H1 (cell line): ENCODE measurements around the gene TNNC1. TPM values are rescaled to one million over a fixed set of nuclear protein-coding genes. Genes with fewer than 3 reads are reported as not detected.

Experiments
- CTCF ChIA-PET: fragments of 300-600 bp; sonication (Branson Sonifier 250); formaldehyde crosslinking; loops from one replicate; lab custom pipeline; 2021; ENCODE audit not compliant: partially characterized antibody; lab: Charles Lee
- POLR2A ChIA-PET: fragments of 300-600 bp; sonication (Branson Sonifier 250); formaldehyde crosslinking; loops from one replicate; lab custom pipeline; 2021; ENCODE audit warnings: inconsistent platforms; ENCODE audit not compliant: partially characterized antibody; lab: Charles Lee
- DNase-seq, 2 experiments: peaks; one replicate each; pipeline versions ENCODE4 v3.0.0 to v3.0.0-alpha.2; 2010 to 2022; ENCODE audit warnings: low spot score in 2 of 2, low read depth in 1 of 2, mixed read lengths in 1 of 2
- FAIRE-seq: peaks from 2 replicates; lab custom pipeline; 2011; peaks lifted over from hg19 to GRCh38; lab: Jason Lieb, UNC
- H2AFZ ChIP-seq: 2 replicates; pipeline ENCODE4 v1.8.1; 2012; ENCODE audit warnings: low read length, inconsistent platforms
- H2AK5ac ChIP-seq: 2 replicates; pipeline ENCODE4 v1.6.1; 2013; ENCODE audit warnings: low read depth, low read length
- H2BK120ac ChIP-seq: replicated peaks from 2 replicates; pipeline ENCODE3; 2013; ENCODE audit warnings: low read depth, low read length, inconsistent platforms
- H2BK12ac ChIP-seq: 2 replicates; pipeline ENCODE4 v1.6.1; 2013; ENCODE audit warnings: low read depth, low read length
- H2BK15ac ChIP-seq: 2 replicates; pipeline ENCODE4 v1.6.1; 2013; ENCODE audit warnings: low read length
- H2BK20ac ChIP-seq: 2 replicates; pipeline ENCODE4 v1.6.1; 2013; ENCODE audit warnings: low read length
- H2BK5ac ChIP-seq: 2 replicates; pipeline ENCODE4 v1.6.1; 2013; ENCODE audit warnings: low read depth, low read length
- H3K14ac ChIP-seq: 2 replicates; pipeline ENCODE4 v1.6.1; 2013; ENCODE audit warnings: inconsistent platforms; ENCODE audit not compliant: insufficient read length
- H3K18ac ChIP-seq: 2 replicates; pipeline ENCODE4 v1.6.1; 2013; ENCODE audit warnings: low read length; ENCODE audit errors: extremely low read depth
- H3K23ac ChIP-seq: 2 replicates; pipeline ENCODE4 v1.6.1; 2013; ENCODE audit warnings: inconsistent platforms; ENCODE audit not compliant: insufficient read length
- H3K23me2 ChIP-seq: 2 replicates; pipeline ENCODE4 v1.6.1; 2013; ENCODE audit warnings: low read depth, low read length
- H3K27ac ChIP-seq: 2 replicates; pipeline ENCODE4 v1.6.1; 2011; ENCODE audit warnings: low read depth, low read length, inconsistent platforms
- H3K27me3 ChIP-seq, 4 experiments: replicated peaks in 1 of 4; 1 replicate in 1 of 4; 2 replicates in 3 of 4; pipeline versions ENCODE4 v1.6.1 to v1.8.1; 2011 to 2013; ENCODE audit warnings: low read length in 3 of 4, mild to moderate bottlenecking in 3 of 4, inconsistent platforms in 2 of 4, mixed read lengths in 2 of 4, moderate library complexity in 1 of 4; ENCODE audit not compliant: control insufficient read depth in 3 of 4, insufficient read depth in 3 of 4; ENCODE audit errors: extremely low read depth in 1 of 4
- H3K36me3 ChIP-seq, 4 experiments: 2 replicates each; pipeline versions ENCODE4 v1.6.1 to v1.8.1; 2011 to 2013; ENCODE audit warnings: mild to moderate bottlenecking in 4 of 4, low read length in 3 of 4, moderate library complexity in 2 of 4, control low read depth in 1 of 4, inconsistent platforms in 1 of 4; ENCODE audit not compliant: insufficient read depth in 4 of 4, control insufficient read depth in 2 of 4
- H3K4ac ChIP-seq: replicated peaks from 2 replicates; pipeline ENCODE3; 2013; ENCODE audit warnings: low read length, low read depth, mixed read lengths, inconsistent platforms; ENCODE audit not compliant: insufficient read length
- H3K4me1 ChIP-seq, 4 experiments: replicated peaks in 1 of 4; 1 replicate in 1 of 4; 2 replicates in 3 of 4; pipeline versions ENCODE4 v1.6.1 to v1.8.1; 2011 to 2013; ENCODE audit warnings: low read length in 3 of 4, inconsistent platforms in 2 of 4, mixed read lengths in 1 of 4; ENCODE audit not compliant: insufficient read depth in 4 of 4, control insufficient read depth in 3 of 4
- H3K4me2 ChIP-seq, 2 experiments: 2 replicates each; pipeline versions ENCODE4 v1.6.1 to v1.8.1; 2011 to 2013; ENCODE audit warnings: low read depth in 2 of 2, low read length in 2 of 2, control low read depth in 1 of 2, inconsistent platforms in 1 of 2, mild to moderate bottlenecking in 1 of 2; ENCODE audit not compliant: insufficient read depth in 1 of 2
- H3K4me3 ChIP-seq, 4 experiments: fragments of 200-600, 300-600 bp in 1 of 4; sonication (generic), shearing (Covaris generic), sonication (Bioruptor Twin) in 1 of 4; 2 replicates each; pipeline versions ENCODE4 v1.5.1 to v1.8.1; 2011 to 2016; ENCODE audit warnings: low read length in 4 of 4, low read depth in 3 of 4, control low read depth in 2 of 4, inconsistent platforms in 2 of 4, mild to moderate bottlenecking in 2 of 4, mixed read lengths in 1 of 4, moderate library complexity in 1 of 4; ENCODE audit not compliant: insufficient read depth in 2 of 4; ENCODE audit errors: extremely low read depth in 1 of 4
- H3K56ac ChIP-seq: replicated peaks from 2 replicates; pipeline ENCODE3; 2013; ENCODE audit warnings: low read depth, mild to moderate bottlenecking, mixed read lengths, low read length, inconsistent platforms; ENCODE audit not compliant: insufficient read length
- H3K79me1 ChIP-seq: 2 replicates; pipeline ENCODE4 v1.6.1; 2013; ENCODE audit warnings: low read depth, low read length, control low read depth
- H3K79me2 ChIP-seq, 2 experiments: 2 replicates each; pipeline versions ENCODE4 v1.6.1 to v1.8.1; 2012 to 2013; ENCODE audit warnings: low read length in 2 of 2, mild to moderate bottlenecking in 2 of 2, inconsistent platforms in 1 of 2; ENCODE audit not compliant: insufficient read depth in 2 of 2, control insufficient read depth in 1 of 2
- H3K9ac ChIP-seq, 4 experiments: replicated peaks in 1 of 4; 1 replicate in 1 of 4; 2 replicates in 3 of 4; pipeline versions ENCODE4 v1.6.1 to v1.8.1; 2011 to 2013; ENCODE audit warnings: low read depth in 3 of 4, low read length in 3 of 4, control low read depth in 2 of 4, mild to moderate bottlenecking in 2 of 4, moderate library complexity in 2 of 4, inconsistent platforms in 1 of 4; ENCODE audit errors: extremely low read depth in 1 of 4
- H3K9me3 ChIP-seq, 2 experiments: 2 replicates each; pipeline versions ENCODE4 v1.6.1 to v1.8.1; 2012 to 2013; ENCODE audit warnings: mild to moderate bottlenecking in 2 of 2, moderate library complexity in 2 of 2, control low read depth in 1 of 2, inconsistent platforms in 1 of 2, low read depth in 1 of 2, low read length in 1 of 2, mixed read lengths in 1 of 2; ENCODE audit not compliant: insufficient read depth in 2 of 2
- H4K20me1 ChIP-seq, 2 experiments: replicated peaks in 1 of 2; 2 replicates each; pipeline versions ENCODE3 to v1.8.1; 2011 to 2013; ENCODE audit warnings: inconsistent platforms in 2 of 2, low read length in 2 of 2, mild to moderate bottlenecking in 1 of 2; ENCODE audit not compliant: insufficient read depth in 2 of 2, control insufficient read depth in 1 of 2
- H4K5ac ChIP-seq: 2 replicates; pipeline ENCODE4 v1.6.1; 2013; ENCODE audit warnings: low read length, low read depth, mixed read lengths, inconsistent platforms; ENCODE audit not compliant: insufficient read length
- H4K8ac ChIP-seq: 2 replicates; pipeline ENCODE4 v1.8.0; 2013; ENCODE audit warnings: mild to moderate bottlenecking, moderate library complexity, low read length, inconsistent platforms; ENCODE audit not compliant: insufficient read depth; ENCODE audit errors: extremely low read depth
- H4K91ac ChIP-seq: replicated peaks from 2 replicates; pipeline ENCODE3; 2013; ENCODE audit warnings: low read length, mixed read lengths, inconsistent platforms; ENCODE audit not compliant: insufficient read length
- ASH2L ChIP-seq: fragments of 200-600, 300-600 bp; sonication (generic); IDR thresholded peaks from one replicate; pipeline ENCODE4 v1.7.1; 2017; ENCODE audit warnings: low read length
- ATF2 ChIP-seq: IDR thresholded peaks from 2 replicates; pipeline ENCODE4 v1.6.1; 2012; ENCODE audit warnings: low read length, inconsistent platforms
- WGBS, 2 experiments: shearing (Covaris generic) in 1 of 2; methylation state at CpG; one replicate each; pipeline versions ENCODE4 v1.1.6 to v1.1.7; 2013 to 2015; ENCODE audit warnings: low lambda C conversion rate in 2 of 2, mixed read lengths in 2 of 2, inconsistent platforms in 1 of 2, low coverage in 1 of 2, missing lambda C conversion rate in 1 of 2; ENCODE audit not compliant: insufficient replicate concordance in 2 of 2, insufficient coverage in 1 of 2, insufficient read length in 1 of 2; ENCODE audit errors: extremely low coverage in 1 of 2, missing lambda C conversion rate in 1 of 2; 5-methylcytosine and 5-hydroxymethylcytosine counted together
- polyA plus RNA-seq, 7 experiments: library from polyadenylated mRNA; depleted of rRNA in 3 of 7; stranded (reverse) in 5 of 7; unstranded in 2 of 7; fragments of >200 nt in 5 of 7; fragments of 200-250 nt in 2 of 7; gene quantifications; 1 replicate in 5 of 7; 2 replicates in 1 of 7; 4 replicates in 1 of 7; pipeline versions ENCODE4 v1.2.1 to v1.2.3, GENCODE V29; 2011 to 2013; ENCODE audit warnings: missing spikeins in 2 of 7, mixed read lengths in 2 of 7
- total RNA-seq: library from RNA; stranded (reverse); fragmentation: NEBNext Ultra II Directional; extraction: Animal tissue kit (Norgen Biotek cat#: 25700); gene quantifications from 2 replicates; pipeline ENCODE4 v1.2.1, GENCODE V29; 2021

TNNC1 gene
- total and polyA plus RNA-seq, 2 of the 8 experiments (the other 6 are each of a cell fraction or from before 2014, with no cell fraction given), result 5.8 to 16.4 TPM

GRCh38 chr3:52404391-52404790 is 49.5 kb downstream of the TNNC1 start:
- no peak overlapping the region for H3K27ac ChIP-seq
- H3K9me3 ChIP-seq, result no peaks in the 10 kb centered on the region
- no peak overlapping the region for H3K9ac ChIP-seq
- no peak overlapping the region for H3K14ac ChIP-seq
- H3K23me2 ChIP-seq, result peaks cover 3% of the 10 kb centered on the region; the same call in 1 of the 2 replicates
- FAIRE-seq (no peak), DNase-seq (no peak)
- no peak overlapping the region for H4K8ac ChIP-seq
- no peak overlapping the region for H3K18ac ChIP-seq
- no peak overlapping the region for H2BK15ac ChIP-seq
- no peaks in the 10 kb centered on the region for H3K27me3 ChIP-seq
- ChIA-PET POLR2A (interaction anchor here (5.0 kb wide), 1 partner anchor 10 kb away, joined by 23 read pairs; no protein-coding TSS in a partner anchor), CTCF (interaction anchor here (1.7 to 11.1 kb wide), 3 partner anchors 16 to 62 kb away, joined by 5 to 150 read pairs (median 12); no protein-coding TSS in a partner anchor)
- H2BK120ac ChIP-seq, result no peak overlapping the region
- WGBS, 2 experiments, result 89% methylated on average over 10 of the region's 10 CpGs; no CpG with 5 or more reads in 1 of the 2 experiments
- H3K56ac ChIP-seq, result no peak overlapping the region
- no peak overlapping the region for H2BK12ac ChIP-seq
- H2BK20ac ChIP-seq, result no peak overlapping the region
- no peak for TF ChIP-seq ASH2L
- no peak for TF ChIP-seq ATF2
- no peak overlapping the region for H3K23ac ChIP-seq
- H3K4ac ChIP-seq, result no peak overlapping the region
- no peak overlapping the region for H4K91ac ChIP-seq
- peaks cover 3 to 14% of the 10 kb centered on the region in 2 experiments for H4K20me1 ChIP-seq
- H3K36me3 ChIP-seq, result peaks cover 33 to 63% (median 54%) of the 10 kb centered on the region in 4 experiments
- no peak overlapping the region for H3K4me2 ChIP-seq
- no peak overlapping the region for H2BK5ac ChIP-seq
- no peak overlapping the region for H2AK5ac ChIP-seq
- H3K79me2 ChIP-seq, result peaks cover 0 to 13% of the 10 kb centered on the region in 2 experiments; a peak in 2 of 4 replicates
- no peak overlapping the region for H4K5ac ChIP-seq
- H3K79me1 ChIP-seq, result peaks cover 4% of the 10 kb centered on the region; the same call in 1 of the 2 replicates
- no peak overlapping the region for H3K4me3 ChIP-seq
- peaks cover 0 to 7% (median 0%) of the 10 kb centered on the region in 4 experiments; a peak in 2 of 7 replicates for H3K4me1 ChIP-seq
- no peak overlapping the region for H2AFZ ChIP-seq
